OCI-M1 (cell line): ENCODE results near the gene PXDN.

Experiments
- DNase-seq: peaks from one replicate; lab custom pipeline; 2025; lab: John Stamatoyannopoulos, UW

PXDN gene

DNA sequence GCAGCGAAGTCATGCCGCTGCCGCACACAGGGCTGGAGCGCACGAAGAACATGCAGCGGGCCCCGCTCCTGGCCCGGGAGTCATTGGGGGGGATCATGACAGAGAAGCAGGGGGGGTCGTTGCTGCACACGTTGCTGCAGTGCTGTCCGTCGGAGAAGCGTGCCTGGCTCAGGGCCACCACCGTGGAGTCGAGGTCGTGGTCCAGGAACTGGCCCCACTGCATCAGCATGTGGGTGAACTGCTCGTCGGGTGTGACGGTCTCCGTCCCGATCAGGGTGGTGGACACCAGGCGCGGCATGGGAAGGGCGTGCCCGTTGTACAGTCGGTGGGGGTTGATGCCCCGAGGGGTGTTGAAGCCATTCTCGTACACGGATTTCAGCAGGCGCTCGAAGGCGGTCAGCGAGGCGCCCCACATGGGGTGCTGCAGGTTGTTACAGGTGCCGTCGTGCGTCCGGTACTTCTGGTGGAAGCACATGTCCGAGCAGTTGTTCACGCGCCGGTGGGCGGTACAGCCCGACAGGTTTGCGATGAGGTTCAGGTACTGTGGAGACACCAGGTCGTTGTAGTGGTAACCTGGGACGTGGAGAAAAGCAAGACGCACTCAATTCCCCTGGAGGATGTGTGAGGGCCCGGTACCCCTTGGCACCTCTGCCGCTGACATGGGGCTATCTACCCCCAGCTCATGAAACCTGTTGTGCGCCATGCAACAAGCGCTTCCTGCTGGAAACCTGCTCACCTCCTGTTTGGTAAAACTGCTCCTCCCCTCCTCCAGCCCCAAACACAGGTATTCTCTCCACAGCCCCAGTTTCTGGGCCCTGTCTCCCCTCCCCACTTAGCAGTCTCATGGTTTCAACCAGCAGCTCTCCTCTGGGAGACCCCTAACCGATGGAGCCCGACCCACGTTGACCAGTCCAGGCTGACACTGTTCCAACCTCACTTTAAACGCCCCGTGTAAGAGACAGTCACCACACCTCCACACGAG is 94.9 kb downstream of the PXDN start:
- no peak for DNase-seq

DNA sequence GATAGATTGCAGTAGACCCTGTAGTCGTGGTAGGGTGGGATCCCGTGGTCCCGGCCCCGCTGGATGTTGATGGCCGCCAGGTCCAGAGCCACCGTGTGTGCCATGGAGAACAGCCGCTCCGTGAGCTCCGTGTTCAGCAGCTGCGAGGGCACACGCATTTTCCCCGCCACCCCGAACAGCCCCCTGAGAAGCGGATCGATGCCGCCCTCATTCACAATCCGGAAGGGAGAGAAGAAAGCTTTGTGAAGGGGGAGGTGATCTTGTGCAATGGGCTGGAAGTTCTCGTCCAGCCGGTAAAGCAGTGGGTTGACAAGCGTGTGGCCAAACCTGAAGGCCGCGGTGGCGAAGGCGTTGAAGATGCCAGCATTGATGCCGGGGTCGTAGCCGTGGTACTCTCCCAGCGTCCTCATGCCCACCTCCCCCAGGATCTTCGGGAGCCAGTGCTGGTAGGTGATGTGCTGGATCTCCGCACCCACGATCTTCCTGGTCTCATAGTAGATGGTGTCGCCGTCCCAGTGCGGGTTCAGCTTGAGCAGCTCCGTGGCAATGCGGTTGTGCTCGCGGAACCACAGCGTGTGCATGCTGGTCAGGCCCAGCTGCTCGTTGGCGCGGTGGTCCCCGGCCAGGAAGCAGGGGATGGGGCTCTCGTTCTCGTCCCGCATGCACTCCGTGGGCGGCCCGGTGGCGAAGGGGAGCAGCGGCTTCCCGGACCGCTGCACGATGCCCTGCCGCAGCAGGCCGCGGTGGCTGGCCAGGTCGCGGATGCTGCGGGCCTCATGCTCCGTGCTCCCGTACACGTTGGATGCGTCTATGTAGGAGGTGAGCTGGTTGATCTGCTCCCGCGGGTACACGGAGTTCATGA is 95.8 kb downstream of the PXDN start:
- no peak for DNase-seq

DNA sequence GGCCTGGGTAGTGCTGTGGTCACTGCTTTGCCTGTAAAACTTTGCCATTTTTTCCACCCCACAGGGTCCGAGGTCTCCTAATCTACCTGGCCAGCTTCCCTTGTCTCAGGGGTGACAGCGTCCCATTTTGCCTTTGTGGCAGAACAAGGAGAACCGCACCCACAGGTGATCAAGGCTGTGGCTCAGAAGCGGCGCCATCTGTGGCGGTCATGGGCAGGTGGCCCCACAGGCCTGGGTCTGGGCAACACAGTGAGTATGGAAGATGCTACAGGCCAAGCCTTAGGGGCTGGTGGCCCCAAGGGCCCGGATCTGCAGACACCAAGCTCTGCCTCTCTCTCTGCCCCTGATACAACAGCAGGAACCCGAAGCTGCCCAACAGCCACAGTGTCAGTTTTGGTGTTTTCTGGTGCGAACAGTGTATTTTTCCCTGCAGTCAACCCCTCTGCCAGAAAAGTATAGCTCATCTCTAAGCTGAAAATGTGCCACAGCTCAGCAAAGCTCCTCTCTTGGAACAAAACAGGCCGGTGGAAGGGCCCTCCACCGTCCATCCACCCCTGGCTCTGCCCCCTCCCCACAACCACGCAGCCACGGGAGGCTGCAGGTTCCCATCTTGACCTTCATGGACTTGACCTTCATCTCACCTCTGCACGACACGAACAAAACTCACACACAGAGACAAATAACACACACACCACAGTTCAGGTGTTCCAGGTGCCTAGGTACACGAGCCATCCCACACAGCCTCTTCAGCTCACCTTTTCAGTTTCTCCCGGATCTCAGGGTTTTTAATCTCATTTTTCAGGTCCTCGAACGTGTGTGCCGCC is 96.7 kb downstream of the PXDN start:
- DNase-seq: no peak

DNA sequence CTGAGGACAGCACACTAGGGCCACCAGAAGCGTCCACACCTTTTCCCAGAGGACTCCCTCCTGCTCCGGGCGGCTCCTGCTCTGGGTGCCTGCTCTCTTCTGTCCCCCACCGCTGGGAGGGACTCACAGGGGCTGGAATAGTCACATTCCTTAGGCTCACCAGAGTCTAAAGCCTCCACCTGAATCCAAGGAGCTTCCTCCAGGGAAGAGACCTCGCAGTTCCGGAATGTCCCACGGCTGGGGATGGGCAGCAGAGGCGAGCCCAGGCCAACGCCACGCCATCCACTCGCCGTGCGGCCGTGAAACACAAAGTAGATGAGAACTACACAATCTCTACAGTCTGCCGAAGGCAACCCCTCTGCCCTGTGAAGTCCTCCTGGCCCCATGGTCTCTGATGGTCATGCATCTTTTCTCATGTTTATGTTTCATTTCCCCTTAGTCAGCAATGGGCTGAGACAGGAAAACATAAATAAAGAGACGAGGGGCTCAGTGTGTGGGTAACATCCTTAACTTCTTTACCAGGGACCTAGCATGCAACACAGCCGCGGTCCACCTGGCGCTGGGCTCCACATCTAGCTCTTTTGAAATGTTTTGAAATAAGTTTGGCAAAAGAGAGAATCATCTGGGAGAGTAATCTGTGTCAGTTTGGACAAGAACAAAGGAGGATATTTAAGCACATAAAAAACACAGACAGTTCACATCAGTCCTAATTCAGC is 98.4 kb downstream of the PXDN start:
- no peak for DNase-seq

- DNase-seq: no peak
Observed at GRCh38 chr2:1644427-1644826, 99.9 kb downstream of the PXDN start.

DNA sequence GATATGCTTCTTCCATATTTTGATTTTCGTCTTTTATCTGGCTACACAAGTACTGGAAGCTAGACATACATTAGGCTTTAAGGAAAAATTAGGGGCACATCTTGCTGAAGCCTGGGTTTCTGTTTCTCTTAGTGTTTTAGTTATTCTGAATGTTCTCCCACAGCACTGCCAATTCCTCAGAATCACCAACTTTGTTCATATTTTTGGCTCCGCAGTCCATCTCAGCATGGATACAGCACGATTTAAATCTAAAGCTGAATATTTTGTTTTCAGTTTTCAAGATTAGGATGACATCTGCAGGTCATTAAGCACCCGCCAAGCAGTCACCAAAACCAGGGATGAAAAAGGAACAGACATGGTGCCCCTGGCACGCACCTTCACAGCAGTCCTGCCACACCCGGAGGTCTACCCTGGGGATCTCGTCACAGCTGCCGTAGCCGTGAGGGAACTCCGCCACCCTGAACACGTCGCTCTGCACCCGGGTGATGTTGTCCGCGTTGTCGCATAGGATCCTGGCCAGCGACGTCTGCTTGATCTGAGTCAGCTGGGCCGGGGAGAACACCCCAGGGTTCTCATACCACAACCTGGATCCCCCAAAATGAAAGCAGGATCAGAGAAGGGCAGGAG is 101.2 kb downstream of the PXDN start:
- no peak for DNase-seq

DNA sequence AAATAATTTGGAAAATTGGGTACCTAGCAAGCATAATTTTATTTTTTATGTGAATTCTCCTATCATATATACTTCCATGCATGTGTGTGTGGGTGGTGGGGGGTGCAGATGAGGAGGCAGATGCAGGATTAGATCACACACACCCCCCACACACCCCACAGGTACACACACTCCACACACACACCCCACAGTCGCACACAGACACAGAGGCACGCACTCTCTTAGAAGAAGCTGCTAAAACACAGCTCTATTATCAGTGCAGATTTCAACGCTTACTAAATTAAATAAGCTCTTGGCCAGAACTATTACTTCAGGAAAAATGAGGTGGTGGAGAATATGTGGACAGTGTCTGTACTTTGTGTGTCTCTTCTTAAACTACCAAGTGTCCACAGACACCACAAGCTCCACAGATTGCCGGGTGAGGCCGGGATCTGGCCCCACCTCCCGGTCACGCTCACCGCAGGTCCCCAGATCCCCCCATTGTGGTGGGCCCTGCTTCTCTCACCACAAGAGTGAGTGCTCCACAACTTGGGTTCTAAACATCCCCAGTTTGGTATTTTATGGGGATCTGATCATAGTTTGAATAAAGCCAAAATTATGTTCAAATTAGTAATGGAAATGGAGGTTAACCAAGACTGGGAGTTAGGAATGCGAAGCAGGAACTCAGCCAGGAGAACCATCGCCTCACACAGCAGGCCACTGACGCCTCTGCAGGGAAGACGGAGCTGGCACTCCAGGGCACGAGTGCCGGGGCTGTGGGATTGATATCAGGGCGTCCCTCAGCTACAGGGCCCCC is 102.1 kb downstream of the PXDN start:
- no peak for DNase-seq

DNA sequence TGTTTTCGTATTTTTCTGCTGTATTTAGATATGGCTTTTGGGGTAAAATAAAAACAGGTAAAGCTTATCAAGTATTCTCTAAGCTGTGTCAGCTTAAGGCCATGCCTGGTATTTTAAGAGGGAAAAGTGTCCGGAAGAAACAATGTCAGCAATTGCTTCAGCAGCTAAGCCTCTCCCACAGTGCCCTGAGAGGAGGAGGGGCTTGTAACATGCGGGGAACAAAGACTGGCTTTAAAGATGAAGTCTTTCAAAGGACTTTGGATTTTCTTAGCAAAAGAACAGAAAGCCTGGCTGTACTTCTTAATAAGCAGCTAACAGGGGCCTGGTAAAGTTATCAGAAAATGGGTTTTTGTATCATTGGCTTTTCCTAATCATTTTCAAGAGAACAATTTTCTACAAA is 102.8 kb downstream of the PXDN start:
- no peak for DNase-seq

GRCh38 chr2:1640301-1641135 is 103.8 kb downstream of the PXDN start:
- no peak for DNase-seq

DNA sequence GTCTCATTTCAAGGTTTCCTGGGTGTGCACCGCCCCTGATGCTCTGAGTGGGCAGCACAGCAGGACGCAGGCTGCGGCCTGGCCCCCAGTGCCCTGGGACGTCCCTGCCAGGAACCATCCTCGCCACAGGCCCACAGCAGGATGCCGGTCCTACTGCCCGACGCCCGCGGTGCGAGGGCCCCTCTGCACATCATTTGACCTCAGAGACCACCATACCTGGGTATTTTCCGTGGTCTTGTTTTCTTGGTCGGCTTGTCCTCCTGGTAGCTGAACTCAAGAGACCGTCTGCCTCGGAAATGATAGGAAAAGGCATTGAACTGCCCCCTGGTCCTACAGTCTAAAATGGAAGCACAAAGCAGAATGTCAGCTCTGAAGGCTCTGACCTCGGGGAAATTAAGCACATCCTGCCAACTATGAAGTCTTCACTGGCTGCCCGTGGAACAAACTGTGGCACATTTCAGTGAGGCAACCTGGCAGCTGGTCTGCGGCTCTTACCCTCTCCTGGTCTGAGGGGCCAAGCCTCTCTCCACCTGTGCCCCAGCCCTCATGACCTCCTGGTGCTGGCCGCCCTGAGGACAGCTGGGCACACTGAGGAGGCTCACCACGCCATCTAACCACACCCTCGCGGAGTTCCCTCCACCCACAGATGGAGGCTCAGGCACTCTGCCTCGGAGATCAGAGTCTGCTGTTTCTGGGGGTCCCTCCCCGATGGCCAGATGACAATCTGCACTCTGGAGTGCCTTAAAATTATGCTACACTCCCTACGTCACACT is 105.0 kb downstream of the PXDN start:
- no peak for DNase-seq

DNA sequence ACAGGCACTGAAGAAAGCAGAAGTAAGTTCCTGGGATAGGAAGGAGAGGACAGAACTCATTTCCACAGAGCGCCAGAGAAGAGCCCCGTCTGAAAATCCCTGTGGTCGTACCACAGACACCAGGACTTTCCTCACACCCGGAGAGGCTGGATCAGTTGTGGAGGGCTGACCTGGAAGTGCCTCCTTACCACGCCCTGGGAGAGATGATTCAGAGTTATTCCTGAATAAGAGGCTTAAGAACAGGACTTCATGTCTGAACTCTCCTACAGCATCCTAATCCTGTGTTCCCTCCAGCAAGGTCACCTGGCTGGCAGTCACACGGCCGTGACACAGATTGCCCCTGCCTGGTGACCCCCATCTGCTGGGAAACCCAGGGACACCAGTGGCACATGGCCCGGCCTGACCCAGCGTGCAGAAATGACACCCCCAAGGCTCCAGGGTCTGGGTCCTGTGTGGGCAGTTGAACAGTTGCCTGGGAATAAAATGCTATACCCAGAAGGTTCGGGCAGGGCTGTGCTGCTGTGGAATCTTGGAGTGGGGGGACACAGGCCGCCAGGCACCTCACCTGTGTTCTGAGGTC is 105.9 kb downstream of the PXDN start:
- DNase-seq: no peak

DNA sequence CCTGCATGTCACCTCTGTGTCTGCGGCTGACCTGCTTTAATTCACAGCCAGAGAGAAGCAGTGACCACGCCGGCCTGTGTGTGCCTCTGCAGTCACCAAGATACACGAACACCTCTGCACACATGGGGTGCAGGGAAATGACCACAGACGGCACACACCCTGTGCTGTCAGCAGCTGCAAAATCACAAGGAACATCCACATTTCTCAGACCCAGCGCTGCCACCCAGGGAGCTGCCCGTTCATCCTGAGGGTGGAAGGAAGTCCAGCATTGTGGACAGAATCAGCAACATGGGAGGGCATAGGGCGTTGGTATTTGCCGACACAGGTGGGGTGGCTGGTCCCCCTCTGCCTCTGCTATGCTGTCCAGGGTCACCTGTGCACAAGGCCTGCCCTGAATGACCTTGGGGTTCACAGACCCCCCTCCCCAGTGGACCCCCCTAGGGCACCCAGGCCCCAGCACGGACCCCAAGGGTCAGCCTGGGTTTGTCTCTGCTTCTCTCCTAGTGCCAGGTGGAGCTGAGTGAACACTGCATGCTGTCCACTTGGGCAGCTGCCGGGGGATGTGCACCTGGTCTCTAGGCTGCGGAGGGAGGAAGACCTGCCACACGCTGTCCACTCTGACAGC is 107.4 kb downstream of the PXDN start:
- no peak for DNase-seq

GRCh38 chr2:1635823-1636222 is 108.5 kb downstream of the PXDN start:
- DNase-seq: no peak

GRCh38 chr2:1634681-1635341 is 109.5 kb downstream of the PXDN start:
- DNase-seq: no peak

DNA sequence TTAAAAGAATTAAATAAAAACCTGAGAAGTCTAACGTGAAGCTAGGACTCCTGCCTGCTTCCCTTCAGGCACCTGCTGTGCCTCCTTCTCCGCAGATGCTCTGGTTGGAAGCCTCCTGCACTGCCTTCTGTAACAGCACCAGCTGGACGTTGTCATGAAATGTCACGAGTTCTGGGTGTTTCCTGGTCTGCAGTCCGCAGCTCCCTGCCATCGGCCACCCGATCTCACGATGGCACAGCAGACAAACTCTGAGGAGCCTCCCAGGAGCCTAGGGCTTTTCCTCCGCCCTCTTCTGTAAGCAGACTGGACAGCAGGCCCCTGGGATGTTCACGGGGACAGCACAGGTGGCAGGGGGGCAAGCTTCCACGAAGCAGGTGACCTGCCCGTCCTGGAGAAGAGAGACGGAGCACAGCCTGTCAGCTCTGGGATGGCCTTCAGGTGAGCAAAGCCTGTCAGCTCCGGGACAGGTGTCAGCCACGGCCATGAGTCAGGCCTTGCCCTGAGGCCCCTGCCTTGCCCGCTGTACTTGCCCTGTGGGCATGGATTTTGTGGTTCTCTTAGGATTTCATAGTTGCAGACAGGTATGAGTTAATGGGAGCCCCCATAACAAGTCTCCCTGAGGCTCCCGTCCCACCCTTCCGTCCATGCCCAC is 110.3 kb downstream of the PXDN start:
- DNase-seq: no peak

DNA sequence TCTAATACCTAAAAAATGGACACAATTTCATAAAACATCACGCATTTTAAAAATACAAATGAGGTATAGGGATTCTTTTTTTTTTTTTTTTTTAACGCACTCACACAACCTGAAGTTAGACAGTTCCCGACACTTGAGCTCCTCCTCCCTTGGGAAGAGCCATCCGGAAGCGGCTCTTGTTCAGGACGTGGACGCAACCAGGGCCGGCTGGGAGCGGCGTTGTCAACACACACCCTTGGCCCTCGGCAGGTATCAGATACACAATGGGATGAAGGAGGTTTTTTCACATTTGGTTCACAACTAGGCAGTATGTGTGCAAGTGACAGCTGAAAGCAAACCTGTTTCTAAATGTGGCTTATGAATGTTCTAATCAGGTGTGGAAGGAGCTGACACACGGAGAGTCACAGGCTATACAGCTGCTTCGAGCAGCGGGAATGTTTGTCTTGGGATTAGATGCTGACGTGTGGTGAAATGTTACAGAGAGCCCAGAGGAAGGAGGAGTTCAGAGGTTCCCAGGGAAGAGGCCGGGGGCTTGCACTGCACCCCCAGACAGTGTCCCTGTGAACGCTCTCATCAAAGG is 111.1 kb downstream of the PXDN start:
- DNase-seq: no peak
